H1 (cell line): ENCODE data around the gene DNAH8. TPM values are rescaled to one million over a fixed set of nuclear protein-coding genes. Genes with fewer than 3 reads are reported as not detected.
A peak's percentile ranks its signal among the peaks of the same experiment; 100 is the strongest.

Experiments
- CTCF ChIA-PET: fragments of 300-600 bp; sonication (Branson Sonifier 250); formaldehyde crosslinking; loops from one replicate; lab custom pipeline; 2021; ENCODE audit not compliant: partially characterized antibody; lab: Charles Lee
- POLR2A ChIA-PET: fragments of 300-600 bp; sonication (Branson Sonifier 250); formaldehyde crosslinking; loops from one replicate; lab custom pipeline; 2021; ENCODE audit warnings: inconsistent platforms; ENCODE audit not compliant: partially characterized antibody; lab: Charles Lee
- DNase-seq, 2 experiments: peaks; one replicate each; pipeline versions ENCODE4 v3.0.0 to v3.0.0-alpha.2; 2010 to 2022; ENCODE audit warnings: low spot score in 2 of 2, low read depth in 1 of 2, mixed read lengths in 1 of 2
- FAIRE-seq: peaks from 2 replicates; lab custom pipeline; 2011; peaks lifted over from hg19 to GRCh38; lab: Jason Lieb, UNC
- H2AFZ ChIP-seq: 2 replicates; pipeline ENCODE4 v1.8.1; 2012; ENCODE audit warnings: low read length, inconsistent platforms
- H2AK5ac ChIP-seq: 2 replicates; pipeline ENCODE4 v1.6.1; 2013; ENCODE audit warnings: low read depth, low read length
- H2BK120ac ChIP-seq: replicated peaks from 2 replicates; pipeline ENCODE3; 2013; ENCODE audit warnings: low read depth, low read length, inconsistent platforms
- H2BK12ac ChIP-seq: 2 replicates; pipeline ENCODE4 v1.6.1; 2013; ENCODE audit warnings: low read depth, low read length
- H2BK15ac ChIP-seq: 2 replicates; pipeline ENCODE4 v1.6.1; 2013; ENCODE audit warnings: low read length
- H2BK20ac ChIP-seq: 2 replicates; pipeline ENCODE4 v1.6.1; 2013; ENCODE audit warnings: low read length
- H2BK5ac ChIP-seq: 2 replicates; pipeline ENCODE4 v1.6.1; 2013; ENCODE audit warnings: low read depth, low read length
- H3K14ac ChIP-seq: 2 replicates; pipeline ENCODE4 v1.6.1; 2013; ENCODE audit warnings: inconsistent platforms; ENCODE audit not compliant: insufficient read length
- H3K18ac ChIP-seq: 2 replicates; pipeline ENCODE4 v1.6.1; 2013; ENCODE audit warnings: low read length; ENCODE audit errors: extremely low read depth
- H3K23ac ChIP-seq: 2 replicates; pipeline ENCODE4 v1.6.1; 2013; ENCODE audit warnings: inconsistent platforms; ENCODE audit not compliant: insufficient read length
- H3K23me2 ChIP-seq: 2 replicates; pipeline ENCODE4 v1.6.1; 2013; ENCODE audit warnings: low read depth, low read length
- H3K27ac ChIP-seq: 2 replicates; pipeline ENCODE4 v1.6.1; 2011; ENCODE audit warnings: low read depth, low read length, inconsistent platforms
- H3K27me3 ChIP-seq, 4 experiments: replicated peaks in 1 of 4; 1 replicate in 1 of 4; 2 replicates in 3 of 4; pipeline versions ENCODE4 v1.6.1 to v1.8.1; 2011 to 2013; ENCODE audit warnings: low read length in 3 of 4, mild to moderate bottlenecking in 3 of 4, inconsistent platforms in 2 of 4, mixed read lengths in 2 of 4, moderate library complexity in 1 of 4; ENCODE audit not compliant: control insufficient read depth in 3 of 4, insufficient read depth in 3 of 4; ENCODE audit errors: extremely low read depth in 1 of 4
- H3K36me3 ChIP-seq, 4 experiments: 2 replicates each; pipeline versions ENCODE4 v1.6.1 to v1.8.1; 2011 to 2013; ENCODE audit warnings: mild to moderate bottlenecking in 4 of 4, low read length in 3 of 4, moderate library complexity in 2 of 4, control low read depth in 1 of 4, inconsistent platforms in 1 of 4; ENCODE audit not compliant: insufficient read depth in 4 of 4, control insufficient read depth in 2 of 4
- H3K4ac ChIP-seq: replicated peaks from 2 replicates; pipeline ENCODE3; 2013; ENCODE audit warnings: low read length, low read depth, mixed read lengths, inconsistent platforms; ENCODE audit not compliant: insufficient read length
- H3K4me1 ChIP-seq, 4 experiments: replicated peaks in 1 of 4; 1 replicate in 1 of 4; 2 replicates in 3 of 4; pipeline versions ENCODE4 v1.6.1 to v1.8.1; 2011 to 2013; ENCODE audit warnings: low read length in 3 of 4, inconsistent platforms in 2 of 4, mixed read lengths in 1 of 4; ENCODE audit not compliant: insufficient read depth in 4 of 4, control insufficient read depth in 3 of 4
- H3K4me2 ChIP-seq, 2 experiments: 2 replicates each; pipeline versions ENCODE4 v1.6.1 to v1.8.1; 2011 to 2013; ENCODE audit warnings: low read depth in 2 of 2, low read length in 2 of 2, control low read depth in 1 of 2, inconsistent platforms in 1 of 2, mild to moderate bottlenecking in 1 of 2; ENCODE audit not compliant: insufficient read depth in 1 of 2
- H3K4me3 ChIP-seq, 4 experiments: fragments of 200-600, 300-600 bp in 1 of 4; sonication (generic), shearing (Covaris generic), sonication (Bioruptor Twin) in 1 of 4; 2 replicates each; pipeline versions ENCODE4 v1.5.1 to v1.8.1; 2011 to 2016; ENCODE audit warnings: low read length in 4 of 4, low read depth in 3 of 4, control low read depth in 2 of 4, inconsistent platforms in 2 of 4, mild to moderate bottlenecking in 2 of 4, mixed read lengths in 1 of 4, moderate library complexity in 1 of 4; ENCODE audit not compliant: insufficient read depth in 2 of 4; ENCODE audit errors: extremely low read depth in 1 of 4
- H3K56ac ChIP-seq: replicated peaks from 2 replicates; pipeline ENCODE3; 2013; ENCODE audit warnings: low read depth, mild to moderate bottlenecking, mixed read lengths, low read length, inconsistent platforms; ENCODE audit not compliant: insufficient read length
- H3K79me1 ChIP-seq: 2 replicates; pipeline ENCODE4 v1.6.1; 2013; ENCODE audit warnings: low read depth, low read length, control low read depth
- H3K79me2 ChIP-seq, 2 experiments: 2 replicates each; pipeline versions ENCODE4 v1.6.1 to v1.8.1; 2012 to 2013; ENCODE audit warnings: low read length in 2 of 2, mild to moderate bottlenecking in 2 of 2, inconsistent platforms in 1 of 2; ENCODE audit not compliant: insufficient read depth in 2 of 2, control insufficient read depth in 1 of 2
- H3K9ac ChIP-seq, 4 experiments: replicated peaks in 1 of 4; 1 replicate in 1 of 4; 2 replicates in 3 of 4; pipeline versions ENCODE4 v1.6.1 to v1.8.1; 2011 to 2013; ENCODE audit warnings: low read depth in 3 of 4, low read length in 3 of 4, control low read depth in 2 of 4, mild to moderate bottlenecking in 2 of 4, moderate library complexity in 2 of 4, inconsistent platforms in 1 of 4; ENCODE audit errors: extremely low read depth in 1 of 4
- H3K9me3 ChIP-seq, 2 experiments: 2 replicates each; pipeline versions ENCODE4 v1.6.1 to v1.8.1; 2012 to 2013; ENCODE audit warnings: mild to moderate bottlenecking in 2 of 2, moderate library complexity in 2 of 2, control low read depth in 1 of 2, inconsistent platforms in 1 of 2, low read depth in 1 of 2, low read length in 1 of 2, mixed read lengths in 1 of 2; ENCODE audit not compliant: insufficient read depth in 2 of 2
- H4K20me1 ChIP-seq, 2 experiments: replicated peaks in 1 of 2; 2 replicates each; pipeline versions ENCODE3 to v1.8.1; 2011 to 2013; ENCODE audit warnings: inconsistent platforms in 2 of 2, low read length in 2 of 2, mild to moderate bottlenecking in 1 of 2; ENCODE audit not compliant: insufficient read depth in 2 of 2, control insufficient read depth in 1 of 2
- H4K5ac ChIP-seq: 2 replicates; pipeline ENCODE4 v1.6.1; 2013; ENCODE audit warnings: low read length, low read depth, mixed read lengths, inconsistent platforms; ENCODE audit not compliant: insufficient read length
- H4K8ac ChIP-seq: 2 replicates; pipeline ENCODE4 v1.8.0; 2013; ENCODE audit warnings: mild to moderate bottlenecking, moderate library complexity, low read length, inconsistent platforms; ENCODE audit not compliant: insufficient read depth; ENCODE audit errors: extremely low read depth
- H4K91ac ChIP-seq: replicated peaks from 2 replicates; pipeline ENCODE3; 2013; ENCODE audit warnings: low read length, mixed read lengths, inconsistent platforms; ENCODE audit not compliant: insufficient read length
- ATF3 ChIP-seq: IDR thresholded peaks from 2 replicates; pipeline ENCODE4 v1.6.1; 2011; ENCODE audit warnings: low read depth, mild to moderate bottlenecking, low read length; ENCODE audit not compliant: insufficient read depth
- CEBPB ChIP-seq: IDR thresholded peaks from 2 replicates; pipeline ENCODE4 v1.6.1; 2012; ENCODE audit warnings: low read depth, low read length
- CHD1 ChIP-seq: IDR thresholded peaks from 2 replicates; pipeline ENCODE4 v1.6.1; 2012; ENCODE audit warnings: low read depth, low read length, improper control_type of control experiment
- FOSL1 ChIP-seq: IDR thresholded peaks from 2 replicates; pipeline ENCODE4 v1.6.1; 2011; ENCODE audit warnings: mild to moderate bottlenecking, low read depth, low read length, moderate library complexity; ENCODE audit not compliant: insufficient read depth
- JUN ChIP-seq: IDR thresholded peaks from 2 replicates; pipeline ENCODE4 v1.6.1; 2011; ENCODE audit warnings: low read depth, mild to moderate bottlenecking, improper control_type of control experiment, low read length
- MAFK ChIP-seq: IDR thresholded peaks from 2 replicates; pipeline ENCODE4 v1.6.1; 2012; ENCODE audit warnings: low read depth, mild to moderate bottlenecking, improper control_type of control experiment, low read length
- RFX5 ChIP-seq: IDR thresholded peaks from 2 replicates; pipeline ENCODE4 v1.6.1; 2011; ENCODE audit warnings: low read depth, low read length, improper control_type of control experiment, borderline replicate concordance
- RNF2 ChIP-seq: fragments of 200-900, 300-1000 bp; sonication (generic); IDR thresholded peaks from 2 replicates; pipeline ENCODE4 v1.7.1; 2016; ENCODE audit warnings: borderline replicate concordance, low read depth, mild to moderate bottlenecking, antibody characterized with exemption, low read length; ENCODE audit not compliant: poor library complexity, severe bottlenecking; ENCODE audit errors: missing control alignments
- RXRA ChIP-seq: IDR thresholded peaks from 2 replicates; pipeline ENCODE4 v1.6.1; 2011; ENCODE audit warnings: low read depth, mild to moderate bottlenecking, low read length, moderate library complexity; ENCODE audit not compliant: insufficient read depth
- SAP30 ChIP-seq: fragments of 300-600 bp; sonication (generic); IDR thresholded peaks from 2 replicates; pipeline ENCODE4 v1.7.1; 2012; ENCODE audit warnings: low read length, moderate library complexity, mild to moderate bottlenecking, inconsistent platforms; ENCODE audit not compliant: insufficient read depth, insufficient replicate concordance
- SIN3A ChIP-seq, 2 experiments: IDR thresholded peaks in 1 of 2; conservative IDR thresholded peaks in 1 of 2; 2 replicates each; pipeline ENCODE4 v1.6.1; 2011 to 2012; ENCODE audit warnings: low read length in 2 of 2, improper control_type of control experiment in 1 of 2, low read depth in 1 of 2, mild to moderate bottlenecking in 1 of 2
- SP2 ChIP-seq: IDR thresholded peaks from 2 replicates; pipeline ENCODE4 v1.6.1; 2012; ENCODE audit warnings: mild to moderate bottlenecking, low read length, inconsistent platforms
- ZNF274 ChIP-seq: IDR thresholded peaks from 2 replicates; pipeline ENCODE4 v1.7.0; 2012; ENCODE audit warnings: low read length, borderline replicate concordance; ENCODE audit errors: extremely low read depth
- WGBS, 2 experiments: shearing (Covaris generic) in 1 of 2; methylation state at CpG; one replicate each; pipeline versions ENCODE4 v1.1.6 to v1.1.7; 2013 to 2015; ENCODE audit warnings: low lambda C conversion rate in 2 of 2, mixed read lengths in 2 of 2, inconsistent platforms in 1 of 2, low coverage in 1 of 2, missing lambda C conversion rate in 1 of 2; ENCODE audit not compliant: insufficient replicate concordance in 2 of 2, insufficient coverage in 1 of 2, insufficient read length in 1 of 2; ENCODE audit errors: extremely low coverage in 1 of 2, missing lambda C conversion rate in 1 of 2; 5-methylcytosine and 5-hydroxymethylcytosine counted together
- polyA plus RNA-seq, 7 experiments: library from polyadenylated mRNA; depleted of rRNA in 3 of 7; stranded (reverse) in 5 of 7; unstranded in 2 of 7; fragments of >200 nt in 5 of 7; fragments of 200-250 nt in 2 of 7; gene quantifications; 1 replicate in 5 of 7; 2 replicates in 1 of 7; 4 replicates in 1 of 7; pipeline versions ENCODE4 v1.2.1 to v1.2.3, GENCODE V29; 2011 to 2013; ENCODE audit warnings: missing spikeins in 2 of 7, mixed read lengths in 2 of 7
- total RNA-seq: library from RNA; stranded (reverse); fragmentation: NEBNext Ultra II Directional; extraction: Animal tissue kit (Norgen Biotek cat#: 25700); gene quantifications from 2 replicates; pipeline ENCODE4 v1.2.1, GENCODE V29; 2021

DNAH8 gene
- total and polyA plus RNA-seq, 2 of the 8 experiments (the other 6 are each of a cell fraction or from before 2014, with no cell fraction given) = under 0.01 TPM; not detected in 1

DNA sequence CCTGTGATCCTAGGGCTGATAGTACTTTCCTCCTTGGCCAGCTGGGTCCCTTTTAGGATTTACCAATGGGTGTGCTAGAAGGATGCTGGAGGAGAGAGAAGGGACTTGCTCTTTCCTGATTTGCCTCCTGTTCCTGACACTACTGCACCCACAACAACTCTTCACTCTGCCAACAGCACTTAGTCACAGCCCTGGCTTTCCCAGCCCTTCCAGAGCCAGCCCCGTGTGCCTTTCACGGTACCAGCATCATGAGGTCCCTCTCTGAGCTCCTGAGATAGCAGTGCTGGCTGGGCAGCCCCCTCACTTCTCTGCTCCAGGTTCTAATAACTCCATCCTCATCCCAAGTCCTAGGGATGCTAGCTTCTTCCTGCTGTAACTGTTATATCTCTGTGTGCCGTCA lies 80.9 kb downstream of the DNAH8 start:
- no peak for FAIRE-seq
- TF ChIP-seq RFX5 (no peak), SIN3A (conservative IDR thresholded peaks at IDR 0.05 in 1 of 2, IDR thresholded peaks at IDR 0.05 in 1 of 2; ENCODE audit: low read depth in 1 of 2, low read length in 2 of 2) (no peak), SAP30 (no peak), RXRA (no peak), ATF3 (no peak), ZNF274 (no peak), JUN (no peak), CHD1 (no peak), CEBPB (no peak), SP2 (no peak), MAFK (no peak), RNF2 (no peak), FOSL1 (no peak)

More for the DNA sequence above, 80.9 kb downstream of the DNAH8 start:
- H3K4me2 ChIP-seq = no peak overlapping the region
- H3K4me3 ChIP-seq = no peak overlapping the region
- POLR2A ChIA-PET = no interaction called here
- no peaks in the 10 kb centered on the region for H3K23me2 ChIP-seq
- H3K27ac ChIP-seq = no peak overlapping the region
- whole genome bisulfite sequencing, 2 experiments = 81% methylated on average over 3 of the region's 3 CpGs; no CpG with 5 or more reads in 1 of the 2 experiments
- H3K9ac ChIP-seq = no peak overlapping the region
- H3K23ac ChIP-seq = no peak overlapping the region
- no peak overlapping the region for H4K8ac ChIP-seq
- H3K18ac ChIP-seq = no peak overlapping the region
- H2BK15ac ChIP-seq = no peak overlapping the region
- H3K27me3 ChIP-seq = no peaks in the 10 kb centered on the region
- 0 out of 2 replicates have a peak overlapping the region, but pooled peaks have one; percentile 32 for H2BK20ac ChIP-seq
- no peak overlapping the region for H4K91ac ChIP-seq
- H4K5ac ChIP-seq = no peak overlapping the region
- H3K36me3 ChIP-seq = no peaks in the 10 kb centered on the region
- no peak overlapping the region for H3K4ac ChIP-seq
- H3K56ac ChIP-seq = no peak overlapping the region
- H2AK5ac ChIP-seq = peak overlapping the region; percentile 29; the same call in 1 of the 2 replicates
- H3K14ac ChIP-seq = no peak overlapping the region
- H3K79me1 ChIP-seq = no peaks in the 10 kb centered on the region
- no peaks in the 10 kb centered on the region for H3K9me3 ChIP-seq
- 0 out of 2 replicates have a peak overlapping the region, but pooled peaks have one; percentile 59 for H2AFZ ChIP-seq
- no peak for DNase-seq
- no peak overlapping the region for H2BK12ac ChIP-seq
- H2BK120ac ChIP-seq = no peak overlapping the region
- no peak overlapping the region for H2BK5ac ChIP-seq
- H4K20me1 ChIP-seq = no peaks in the 10 kb centered on the region
- no peaks in the 10 kb centered on the region for H3K79me2 ChIP-seq
- H3K4me1 ChIP-seq = no peaks in the 10 kb centered on the region; a peak in 1 of 7 replicates
- CTCF ChIA-PET = interaction anchor here (0.5 to 2.7 kb wide), 7 partner anchors 12 to 450 kb away, joined by 3 to 10 read pairs (median 4); no protein-coding TSS in a partner anchor
